Neuron (in vitro differentiated cells): ENCODE data around the gene SLC36A1.

Experiments
- H2AFZ ChIP-seq: one replicate; pipeline ENCODE4 v1.6.1; 2013; ENCODE audit warnings: low read depth, mild to moderate bottlenecking, inconsistent platforms, low read length, moderate library complexity
- H3K27me3 ChIP-seq: one replicate; pipeline ENCODE4 v1.6.1; 2013; ENCODE audit warnings: low read length; ENCODE audit not compliant: insufficient read depth
- H3K36me3 ChIP-seq: one replicate; pipeline ENCODE4 v1.6.1; 2013; ENCODE audit warnings: low read length; ENCODE audit not compliant: insufficient read depth
- H3K4me1 ChIP-seq: one replicate; pipeline ENCODE4 v1.6.1; 2013; ENCODE audit warnings: low read length; ENCODE audit not compliant: insufficient read depth
- H3K4me3 ChIP-seq: 2 replicates; pipeline ENCODE4 v1.5.1; 2013; ENCODE audit warnings: mild to moderate bottlenecking, low read length, moderate library complexity
- H3K9me3 ChIP-seq: one replicate; pipeline ENCODE4 v1.6.1; 2013; ENCODE audit warnings: low read length

Gene SLC36A1

DNA sequence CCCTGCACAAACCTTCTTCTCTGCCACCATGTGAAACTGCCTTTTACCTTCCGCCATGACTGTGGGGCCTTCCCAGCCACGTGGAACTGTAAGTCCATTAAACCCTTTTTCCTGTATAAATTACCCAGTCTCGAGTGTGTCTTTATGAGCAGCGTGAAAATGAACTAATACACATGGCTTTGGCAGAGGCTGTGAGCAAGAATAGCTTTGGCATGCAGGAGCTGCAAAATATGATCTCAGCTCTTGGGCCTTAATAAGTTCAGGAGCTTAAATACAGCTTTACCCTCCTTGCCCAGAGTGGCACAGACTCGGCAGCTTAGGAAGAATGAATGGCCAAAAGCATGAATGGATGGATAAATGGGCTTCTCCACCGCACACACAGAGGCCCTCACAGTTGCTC, 15.7 kb upstream of the SLC36A1 start:
- Histone ChIP-seq H3K27me3 (peaks cover 7% of the 10 kb centered on the region), H3K36me3 (no peaks in the 10 kb centered on the region), H3K4me3 (no peak overlapping the region), H3K4me1 (no peaks in the 10 kb centered on the region), H3K9me3 (no peaks in the 10 kb centered on the region), H2AFZ (no peak overlapping the region)

DNA sequence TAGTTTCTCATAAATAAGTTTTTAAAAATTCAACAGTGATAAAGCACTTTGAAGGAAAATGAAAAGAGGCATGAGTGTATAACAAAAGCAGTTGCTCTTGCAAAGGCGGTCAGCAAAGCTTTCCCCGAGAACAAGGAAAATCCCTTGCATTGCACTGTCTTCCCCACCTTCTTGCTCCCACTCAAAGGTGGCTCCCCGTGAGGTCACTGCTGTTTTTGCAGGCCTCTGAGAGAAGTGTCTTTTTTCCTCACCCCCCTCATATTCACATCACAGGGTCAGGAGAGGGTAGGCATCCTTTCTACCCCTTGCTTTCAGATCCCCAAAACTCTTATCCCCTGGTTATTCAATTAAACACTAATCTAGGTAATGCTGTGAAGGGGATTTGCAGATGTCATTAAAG, 15.2 kb upstream of the SLC36A1 start:
- peaks cover 5% of the 10 kb centered on the region for H3K27me3 ChIP-seq
- no peak overlapping the region for H3K4me3 ChIP-seq
- H3K9me3 ChIP-seq = no peaks in the 10 kb centered on the region
- no peaks in the 10 kb centered on the region for H3K4me1 ChIP-seq
- H3K36me3 ChIP-seq = no peaks in the 10 kb centered on the region
- no peak overlapping the region for H2AFZ ChIP-seq

DNA sequence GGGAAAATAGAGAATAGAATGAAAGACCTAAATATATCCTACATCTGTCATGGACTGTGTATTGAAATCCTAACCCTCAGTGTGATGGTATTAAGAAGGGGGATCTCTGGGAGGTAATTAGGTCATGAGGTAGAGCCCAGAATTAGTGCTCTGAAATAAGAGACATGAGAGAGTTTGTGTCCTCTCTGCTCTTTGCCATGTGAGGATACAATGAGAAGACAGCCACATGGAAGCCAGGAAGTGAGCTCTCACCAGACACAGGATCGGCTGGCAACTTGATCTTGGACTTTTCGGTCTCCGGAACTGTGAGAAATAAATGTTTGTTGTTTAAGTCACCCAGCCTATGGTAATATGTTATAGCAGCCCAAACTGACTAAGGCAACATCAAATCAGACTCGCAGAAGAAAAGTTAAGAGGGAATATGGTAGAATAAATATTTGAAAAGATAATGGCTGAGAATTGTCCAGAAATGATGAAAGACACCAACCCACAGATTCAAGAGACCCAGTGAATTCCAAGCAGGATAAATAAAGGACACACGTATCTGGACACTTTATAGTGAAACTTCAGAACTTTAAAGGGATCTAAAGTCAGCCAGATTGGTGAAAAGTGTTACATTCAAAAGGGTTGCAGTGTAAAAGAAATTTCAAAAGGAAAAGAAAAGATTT, 12.7 kb upstream of the SLC36A1 start:
- Histone ChIP-seq H2AFZ (no peak overlapping the region), H3K27me3 (no peaks in the 10 kb centered on the region), H3K4me1 (no peaks in the 10 kb centered on the region), H3K9me3 (no peaks in the 10 kb centered on the region), H3K4me3 (no peak overlapping the region), H3K36me3 (no peaks in the 10 kb centered on the region)

DNA sequence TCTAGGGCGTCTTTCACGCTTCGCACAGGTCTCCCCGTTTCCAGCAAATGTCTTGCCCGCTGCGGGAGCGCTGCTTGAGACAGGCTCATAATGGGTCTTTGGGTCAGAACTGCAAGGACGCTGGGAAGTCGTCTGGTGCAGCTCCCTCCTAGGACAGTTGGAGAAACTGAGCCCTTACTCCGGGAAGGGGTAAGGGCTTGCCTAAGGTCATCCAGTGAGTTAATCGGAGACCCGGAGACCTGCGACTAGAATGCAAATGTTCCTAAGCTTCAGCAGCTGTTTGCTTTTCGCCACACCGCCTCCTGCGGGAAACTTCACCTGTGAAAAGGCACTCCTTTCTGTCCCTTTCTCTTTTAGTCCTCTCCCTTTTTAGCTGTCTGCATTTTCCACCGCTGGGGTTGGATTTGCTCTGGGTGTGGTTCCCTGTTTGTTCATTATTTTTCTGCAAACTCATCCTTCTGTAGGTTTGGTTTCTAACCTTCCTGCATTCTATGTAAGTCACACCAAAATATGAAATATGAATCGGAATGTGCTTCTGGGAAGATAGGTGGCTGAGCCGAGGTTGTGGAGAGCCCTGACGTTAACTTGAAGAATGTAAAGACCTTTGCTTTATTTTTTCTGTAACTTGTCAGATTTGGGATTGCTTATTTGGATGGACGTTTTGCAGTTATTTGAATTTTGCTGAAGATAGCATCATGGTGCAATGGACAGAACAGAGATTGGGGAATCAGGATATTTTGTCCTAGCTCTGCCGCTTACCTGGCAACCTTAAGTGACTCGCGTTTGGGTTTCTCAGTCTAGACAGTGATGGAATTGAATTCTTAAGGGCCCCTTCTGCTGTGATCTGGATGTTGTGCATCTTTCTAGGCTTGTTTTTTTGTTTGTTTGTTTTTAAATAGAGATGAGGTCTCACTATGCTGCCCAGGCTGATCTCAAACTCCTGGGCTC, 909 bp downstream of the SLC36A1 start:
- H3K36me3 ChIP-seq = no peaks in the 10 kb centered on the region
- H3K4me3 ChIP-seq = peak overlapping the region; percentile 75
- peak overlapping the region; percentile 78 for H2AFZ ChIP-seq
- peaks cover 16% of the 10 kb centered on the region for H3K4me1 ChIP-seq
- no peaks in the 10 kb centered on the region for H3K27me3 ChIP-seq
- no peaks in the 10 kb centered on the region for H3K9me3 ChIP-seq

DNA sequence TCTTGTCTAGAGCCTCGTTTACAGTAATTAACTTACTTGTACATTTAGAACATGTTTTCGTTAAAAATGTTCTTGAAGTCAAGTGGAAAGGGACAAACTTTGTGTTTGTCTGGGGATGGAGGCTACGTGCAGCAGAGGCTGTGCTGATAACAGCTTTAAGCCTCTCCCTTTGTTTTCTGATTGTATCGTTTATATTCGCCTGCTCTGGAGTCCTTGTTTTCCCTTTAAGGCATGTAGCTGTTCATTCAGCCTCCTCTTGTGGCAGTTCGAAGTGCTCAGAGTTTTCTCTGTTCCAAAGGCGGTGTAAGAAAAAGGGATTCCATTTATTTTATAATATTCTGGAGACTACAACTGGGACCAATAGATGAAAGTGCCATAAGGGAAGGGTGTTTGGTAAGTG, 1.9 kb downstream of the SLC36A1 start:
- H3K4me1 ChIP-seq = peaks cover 16% of the 10 kb centered on the region
- H2AFZ ChIP-seq = no peak overlapping the region
- H3K4me3 ChIP-seq = no peak overlapping the region
- no peaks in the 10 kb centered on the region for H3K9me3 ChIP-seq
- no peaks in the 10 kb centered on the region for H3K27me3 ChIP-seq
- no peaks in the 10 kb centered on the region for H3K36me3 ChIP-seq

DNA sequence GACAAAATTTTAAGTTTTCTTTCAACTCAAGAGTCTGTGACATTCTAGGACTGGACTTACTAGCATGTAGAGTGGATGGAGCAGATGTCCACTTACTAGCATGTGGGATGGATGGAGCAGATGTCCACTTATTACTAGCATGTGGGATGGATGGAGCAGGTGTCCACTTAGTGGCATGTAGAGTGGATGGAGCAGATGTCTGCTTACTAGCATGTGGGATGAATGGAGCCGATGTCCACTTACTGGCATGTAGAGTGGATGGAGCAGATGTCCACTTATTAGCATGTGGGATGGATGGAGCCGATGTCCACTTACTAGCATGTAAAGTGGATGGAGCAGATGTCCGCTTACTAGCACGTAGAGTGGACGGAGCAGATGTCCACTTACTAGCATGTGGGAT, 2.4 kb downstream of the SLC36A1 start:
- H3K9me3 ChIP-seq = no peaks in the 10 kb centered on the region
- no peaks in the 10 kb centered on the region for H3K36me3 ChIP-seq
- peaks cover 16% of the 10 kb centered on the region for H3K4me1 ChIP-seq
- H2AFZ ChIP-seq = no peak overlapping the region
- H3K4me3 ChIP-seq = no peak overlapping the region
- H3K27me3 ChIP-seq = no peaks in the 10 kb centered on the region

DNA sequence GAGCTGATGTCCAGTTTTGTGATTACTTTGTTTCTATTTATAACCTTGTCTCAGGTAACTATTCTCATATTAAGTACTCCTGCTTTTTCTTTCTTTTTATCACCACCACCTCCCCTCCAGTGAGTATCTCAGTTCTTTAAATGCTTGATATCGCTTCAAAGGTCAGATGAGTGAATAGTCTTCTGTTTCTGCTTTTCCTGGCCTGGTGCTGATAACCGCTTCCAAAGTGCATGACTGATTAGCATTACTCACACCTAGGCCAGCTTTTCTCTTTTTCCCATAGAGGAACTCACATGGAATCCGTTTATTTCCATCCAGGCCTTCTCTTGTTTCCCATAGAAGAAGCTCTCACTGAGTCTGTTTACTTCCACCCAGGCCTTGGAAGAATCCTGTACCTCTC, 3.2 kb downstream of the SLC36A1 start:
- H3K27me3 ChIP-seq = no peaks in the 10 kb centered on the region
- H3K36me3 ChIP-seq = no peaks in the 10 kb centered on the region
- no peaks in the 10 kb centered on the region for H3K9me3 ChIP-seq
- H2AFZ ChIP-seq = no peak overlapping the region
- no peak overlapping the region for H3K4me3 ChIP-seq
- peaks cover 16% of the 10 kb centered on the region for H3K4me1 ChIP-seq

DNA sequence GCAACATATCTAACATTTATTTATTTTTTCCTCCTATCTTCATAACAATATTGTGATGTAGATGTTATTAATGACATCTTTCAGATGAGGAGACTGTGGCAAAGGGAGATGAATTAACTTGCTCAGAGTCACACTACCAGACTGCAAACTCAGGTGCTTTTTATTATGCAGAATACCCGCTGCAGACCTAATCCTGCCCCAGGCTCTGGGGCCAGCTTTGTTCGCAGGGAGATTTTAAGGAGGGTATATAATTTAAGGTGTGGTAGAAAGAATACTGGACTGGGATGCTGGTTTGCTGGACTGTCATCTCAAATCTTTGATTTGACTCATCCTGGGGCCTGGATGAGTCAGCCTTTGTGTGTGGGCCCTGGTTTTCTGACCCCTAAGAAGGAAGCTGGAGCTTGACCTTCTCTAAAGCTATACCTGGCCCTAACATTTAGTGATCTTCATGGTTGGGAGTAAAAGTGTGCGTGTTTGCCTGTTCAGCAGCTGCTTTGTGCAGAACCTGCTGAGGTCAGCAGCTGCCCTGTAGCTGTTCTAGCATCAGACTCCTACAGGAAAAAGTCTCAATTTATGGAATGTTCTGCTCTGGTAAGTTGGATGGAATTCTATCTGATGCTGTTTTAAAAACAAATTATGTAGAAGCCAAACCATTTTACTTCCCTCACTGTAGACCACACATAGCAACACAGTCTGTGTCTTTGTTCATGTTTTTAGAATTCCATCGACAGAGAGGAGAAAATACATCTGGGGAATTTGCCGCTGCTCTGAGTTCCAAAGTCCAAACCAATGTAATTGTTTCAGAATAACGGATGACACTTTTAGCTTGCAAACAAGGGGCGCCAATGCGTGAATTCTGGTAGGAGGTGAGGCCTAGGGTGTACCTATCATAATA, 4.5 kb downstream of the SLC36A1 start:
- Histone ChIP-seq H3K4me1 (peaks cover 16% of the 10 kb centered on the region), H3K27me3 (no peaks in the 10 kb centered on the region), H3K4me3 (no peak overlapping the region), H3K9me3 (no peaks in the 10 kb centered on the region), H2AFZ (no peak overlapping the region), H3K36me3 (no peaks in the 10 kb centered on the region)

DNA sequence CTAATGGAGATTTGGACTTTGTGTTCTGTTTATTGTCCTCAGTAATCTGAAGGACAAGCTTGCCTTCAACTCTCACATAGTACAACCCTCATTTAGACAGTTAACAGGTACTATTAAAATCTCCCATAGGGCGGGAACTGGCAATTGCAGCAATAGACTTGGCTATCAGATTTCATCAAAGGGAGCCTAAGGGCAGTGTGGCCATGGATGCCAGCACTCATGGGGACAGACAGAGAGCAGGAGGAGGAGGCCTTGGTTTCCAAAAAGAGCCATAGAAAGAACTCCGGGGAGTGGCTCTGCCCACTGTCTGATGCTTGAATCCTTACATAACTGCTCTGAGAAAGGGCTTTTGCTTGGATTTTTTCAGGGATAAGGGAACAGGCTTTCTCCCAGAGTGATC, 6.8 kb downstream of the SLC36A1 start:
- Histone ChIP-seq H3K4me1 (peaks cover 3% of the 10 kb centered on the region), H3K9me3 (no peaks in the 10 kb centered on the region), H2AFZ (no peak overlapping the region), H3K4me3 (no peak overlapping the region), H3K36me3 (no peaks in the 10 kb centered on the region), H3K27me3 (no peaks in the 10 kb centered on the region)

DNA sequence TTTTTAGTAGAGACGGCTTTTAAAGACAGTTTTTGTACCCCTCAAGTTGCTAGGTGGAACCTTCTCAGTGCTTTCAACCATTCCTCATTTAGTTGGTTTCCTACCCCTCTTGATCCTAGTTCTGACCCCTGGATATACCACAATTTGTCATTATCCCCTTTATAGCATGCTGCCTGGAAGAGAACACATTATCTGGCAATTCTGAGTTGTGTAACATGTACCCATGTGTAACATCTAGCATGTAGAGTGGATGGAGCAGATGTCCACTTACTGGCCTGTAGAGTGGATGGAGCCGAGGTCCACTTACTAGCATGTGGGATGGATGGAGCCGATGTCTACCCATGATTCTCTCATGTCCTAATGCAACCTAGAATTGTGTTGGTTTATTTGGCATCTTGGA, 7.5 kb downstream of the SLC36A1 start:
- no peak overlapping the region for H2AFZ ChIP-seq
- H3K4me3 ChIP-seq = no peak overlapping the region
- H3K36me3 ChIP-seq = no peaks in the 10 kb centered on the region
- H3K9me3 ChIP-seq = no peaks in the 10 kb centered on the region
- no peaks in the 10 kb centered on the region for H3K4me1 ChIP-seq
- no peaks in the 10 kb centered on the region for H3K27me3 ChIP-seq

DNA sequence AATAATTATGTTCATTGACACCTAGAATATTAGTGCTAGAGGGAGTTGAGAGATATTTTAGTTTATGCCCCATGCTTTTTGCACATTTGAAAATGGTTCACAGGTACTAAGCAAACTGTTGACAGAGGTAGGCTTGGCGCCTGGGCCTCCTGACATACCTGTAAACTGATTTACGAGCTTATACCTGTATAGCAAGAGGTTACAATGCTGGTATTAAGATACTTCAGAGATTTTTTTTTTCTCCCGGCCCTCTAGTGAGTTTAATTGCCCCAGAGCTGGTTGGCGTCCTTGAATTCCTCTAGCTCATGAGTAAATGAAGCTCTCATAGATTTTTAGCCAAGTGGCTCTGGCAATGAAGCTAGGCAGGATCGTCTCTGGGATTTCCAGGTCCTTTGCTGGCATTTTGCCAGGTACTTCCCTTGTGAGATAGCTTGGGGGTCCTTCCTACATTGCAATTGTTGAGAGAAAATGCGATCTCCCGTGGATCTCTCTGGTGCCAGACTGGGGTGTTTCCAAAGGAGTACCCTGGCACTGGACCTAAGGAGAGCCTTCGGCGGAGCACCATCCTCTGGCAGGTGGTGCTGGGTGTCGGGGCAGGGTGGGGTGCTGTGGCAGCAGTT, 9.0 kb downstream of the SLC36A1 start:
- no peak overlapping the region for H2AFZ ChIP-seq
- no peaks in the 10 kb centered on the region for H3K27me3 ChIP-seq
- H3K36me3 ChIP-seq = no peaks in the 10 kb centered on the region
- H3K9me3 ChIP-seq = no peaks in the 10 kb centered on the region
- no peaks in the 10 kb centered on the region for H3K4me1 ChIP-seq
- no peak overlapping the region for H3K4me3 ChIP-seq

DNA sequence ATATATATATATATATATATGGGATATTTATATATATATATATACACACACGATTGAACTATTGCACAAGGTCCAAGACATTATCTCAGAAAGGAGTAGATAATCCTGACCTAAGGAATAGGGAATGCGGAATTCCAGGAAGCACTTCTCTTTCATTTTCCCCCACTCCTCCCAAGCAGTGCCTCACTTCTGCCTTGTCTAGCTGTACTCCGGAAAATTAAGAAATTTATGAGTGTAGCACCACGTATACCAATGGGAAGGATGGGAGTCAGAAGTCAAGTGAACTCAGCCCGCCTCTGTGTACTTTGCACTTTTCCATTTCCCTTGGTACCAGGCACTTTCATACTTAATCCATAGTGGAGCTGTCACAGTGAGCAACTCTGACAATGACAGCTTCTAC, 10.9 kb downstream of the SLC36A1 start:
- no peaks in the 10 kb centered on the region for H3K36me3 ChIP-seq
- H3K9me3 ChIP-seq = no peaks in the 10 kb centered on the region
- no peak overlapping the region for H2AFZ ChIP-seq
- H3K27me3 ChIP-seq = no peaks in the 10 kb centered on the region
- no peaks in the 10 kb centered on the region for H3K4me1 ChIP-seq
- H3K4me3 ChIP-seq = no peak overlapping the region
